HL-60 (cell line): ENCODE results near the gene PGLYRP2.
"Not testable (repeated sequence)": the region's sequence is repeated elsewhere in the genome, so short reads cannot be mapped to it uniquely, and the experiment has no call there.

Source experiments
- DNase-seq, 2 experiments: peaks; one replicate each; pipeline ENCODE4 v3.0.0-alpha.2; 2010 to 2020; ENCODE audit warnings: low read depth in 1 of 2, low spot score in 1 of 2
- H3K27ac ChIP-seq: fragments of 250-450 bp; sonication (Bioruptor Pico); replicated peaks from 2 replicates; pipeline ENCODE4 v1.5.1; 2020; ENCODE audit warnings: mild to moderate bottlenecking, moderate library complexity
- H3K27me3 ChIP-seq: fragments of 250-450 bp; sonication (Bioruptor Pico); 2 replicates; pipeline ENCODE4 v1.5.1; 2021; ENCODE audit warnings: mild to moderate bottlenecking, moderate library complexity; ENCODE audit not compliant: insufficient read depth, poor library complexity, severe bottlenecking
- H3K4me3 ChIP-seq: replicated peaks from 2 replicates; pipeline ENCODE4 v1.5.1; 2011; ENCODE audit warnings: mild to moderate bottlenecking, control low read depth, low read length; ENCODE audit not compliant: insufficient read depth
- CTCF ChIP-seq: IDR thresholded peaks from one replicate; pipeline ENCODE4 v1.5.1; 2011; ENCODE audit warnings: low read length, control low read depth, inconsistent platforms; ENCODE audit not compliant: insufficient read depth
- GABPA ChIP-seq: IDR thresholded peaks from 2 replicates; pipeline ENCODE4 v1.6.1; 2012; ENCODE audit warnings: low read depth
- POLR2AphosphoS5 ChIP-seq: IDR thresholded peaks from 2 replicates; pipeline ENCODE4 v1.6.1; 2012; ENCODE audit warnings: low read depth
- REST ChIP-seq: IDR thresholded peaks from 2 replicates; pipeline ENCODE4 v1.6.1; 2012; ENCODE audit warnings: low read depth; ENCODE audit not compliant: insufficient replicate concordance
- SPI1 ChIP-seq: IDR thresholded peaks from 2 replicates; pipeline ENCODE4 v1.6.1; 2012; ENCODE audit warnings: low read depth, mild to moderate bottlenecking, borderline replicate concordance

The PGLYRP2 gene

DNA sequence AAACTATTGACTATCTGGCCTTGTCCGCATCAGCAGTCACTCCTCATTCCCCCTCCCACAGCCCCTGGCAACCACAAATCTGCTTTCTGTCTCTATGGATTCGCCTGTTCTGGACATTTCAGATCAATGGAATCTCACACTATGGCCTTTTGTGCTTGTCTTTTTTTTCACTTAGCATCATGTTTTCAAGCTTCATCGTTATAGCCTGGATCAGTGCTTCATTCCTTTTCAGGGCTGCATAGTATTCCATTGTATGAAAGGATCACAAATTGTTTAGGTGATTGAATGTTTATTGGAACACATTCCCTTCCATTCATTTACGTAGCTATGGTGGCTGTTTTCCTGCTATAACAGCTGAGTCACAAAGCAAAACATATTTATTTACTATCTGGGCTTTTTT, 7.7 kb upstream of the PGLYRP2 start:
- H3K4me3 ChIP-seq, result no peak overlapping the region
- H3K27me3 ChIP-seq, result no peaks in the 10 kb centered on the region
- no peak for TF ChIP-seq SPI1
- TF ChIP-seq CTCF, result no peak
- no peak for TF ChIP-seq GABPA
- no peak for TF ChIP-seq POLR2AphosphoS5
- no peak for TF ChIP-seq REST
- DNase-seq, result no peak
- H3K27ac ChIP-seq, result no peak overlapping the region

GRCh38 chr19:15485768-15486167, 6.5 kb upstream of the PGLYRP2 start:
- not testable (repeated sequence) for H3K27ac ChIP-seq, H3K27me3 ChIP-seq, H3K4me3 ChIP-seq, DNase-seq

DNA sequence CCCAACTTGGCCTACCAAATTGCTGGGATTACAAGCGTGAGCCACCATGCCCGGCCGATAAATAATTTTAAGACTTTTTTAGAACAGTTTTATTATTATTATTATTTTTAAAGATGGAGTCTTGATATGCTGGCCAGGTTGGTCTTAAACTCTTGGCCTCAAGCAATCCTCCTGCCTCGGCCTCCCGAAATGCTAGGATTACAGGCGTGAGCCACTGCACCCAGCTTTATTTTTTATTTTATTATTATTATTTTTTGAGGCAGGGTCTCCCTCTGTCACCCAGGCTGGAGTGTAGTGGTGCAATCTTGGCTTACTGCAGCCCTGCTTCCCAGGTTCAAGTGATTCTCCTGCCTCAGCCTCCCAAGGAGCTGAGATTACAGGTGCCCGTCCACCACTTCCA, 1.7 kb upstream of the PGLYRP2 start:
- H3K27ac ChIP-seq, DNase-seq, H3K4me3 ChIP-seq, H3K27me3 ChIP-seq: not testable (repeated sequence)

GRCh38 chr19:15476325-15476724, 3.0 kb downstream of the PGLYRP2 start:
- DNase-seq, result no peak
- H3K4me3 ChIP-seq, result no peak overlapping the region
- H3K27ac ChIP-seq, result no peak overlapping the region
- H3K27me3 ChIP-seq, result no peaks in the 10 kb centered on the region
- no peak for TF ChIP-seq CTCF
- no peak for TF ChIP-seq REST
- no peak for TF ChIP-seq POLR2AphosphoS5
- TF ChIP-seq SPI1, result no peak
- no peak for TF ChIP-seq GABPA

DNA sequence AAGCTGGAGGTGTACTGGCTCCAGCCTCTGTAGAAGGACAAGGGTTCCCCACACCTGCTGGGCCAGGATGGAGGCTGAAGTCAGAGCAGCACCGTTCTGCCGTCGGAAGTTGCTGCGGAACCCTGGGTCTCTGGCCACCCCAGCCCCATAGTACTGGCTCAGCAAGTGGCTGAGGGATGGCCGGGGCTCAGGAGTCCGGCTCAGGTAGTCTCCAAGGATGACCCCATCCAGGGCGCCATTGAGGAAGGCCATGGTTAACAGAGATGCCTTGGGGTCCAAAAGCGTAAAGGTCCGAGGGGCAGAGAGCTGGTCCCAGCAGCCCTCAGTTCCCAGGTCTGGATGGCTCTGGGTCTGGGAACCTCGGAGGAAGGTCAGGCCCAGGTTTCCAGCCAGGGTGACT, 3.7 kb downstream of the PGLYRP2 start:
- Histone ChIP-seq H3K27ac (no peak overlapping the region), H3K4me3 (no peak overlapping the region), H3K27me3 (no peaks in the 10 kb centered on the region)
- no peak for DNase-seq
- TF ChIP-seq POLR2AphosphoS5 (no peak), REST (no peak), GABPA (no peak), CTCF (no peak), SPI1 (no peak)
